GM19467 (cell line): Measurements from ENCODE around the gene MARS2.
"Not testable (repeated sequence)": the region's sequence is repeated elsewhere in the genome, so short reads cannot be mapped to it uniquely, and the experiment has no call there.

Source experiments
- ATAC-seq: cut with Tn5 transposase; IDR thresholded peaks from one replicate; pipeline ENCODE4 v1.9.1; 2021; ENCODE audit warnings: mild to moderate bottlenecking, moderate library complexity; ENCODE audit not compliant: unreplicated experiment

MARS2 gene

DNA sequence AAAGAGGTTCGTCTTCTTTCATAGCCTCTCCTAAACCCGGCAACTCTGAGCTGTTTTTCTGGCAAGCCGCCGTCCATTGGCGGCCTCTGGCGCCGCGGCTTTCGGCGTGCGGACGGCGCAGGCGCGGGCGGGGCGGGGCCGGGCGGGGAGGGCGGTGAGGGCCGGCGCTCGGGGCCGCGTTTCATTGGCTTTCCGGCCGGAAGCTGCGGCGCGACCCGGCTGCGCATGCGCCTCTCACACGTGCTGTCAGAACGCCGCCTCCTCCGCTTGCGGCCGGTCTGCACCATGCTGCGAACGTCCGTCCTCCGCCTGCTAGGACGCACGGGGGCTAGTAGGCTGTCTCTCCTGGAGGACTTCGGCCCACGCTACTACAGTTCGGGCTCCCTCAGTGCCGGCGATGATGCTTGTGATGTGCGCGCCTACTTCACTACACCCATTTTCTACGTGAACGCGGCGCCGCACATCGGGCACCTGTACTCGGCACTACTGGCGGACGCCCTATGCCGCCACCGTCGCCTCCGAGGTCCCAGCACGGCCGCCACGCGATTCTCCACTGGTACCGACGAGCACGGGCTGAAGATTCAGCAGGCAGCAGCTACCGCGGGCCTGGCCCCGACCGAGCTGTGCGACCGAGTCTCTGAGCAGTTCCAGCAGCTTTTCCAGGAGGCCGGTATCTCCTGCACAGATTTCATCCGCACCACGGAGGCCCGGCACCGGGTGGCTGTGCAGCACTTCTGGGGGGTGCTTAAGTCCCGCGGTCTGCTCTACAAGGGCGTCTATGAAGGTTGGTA is at the start of gene MARS2:
MARS2 (plus strand) TSS at position 249 of the 791 bp plus-strand sequence; CDS start at position 286, 37 bp downstream.
- ATAC-seq, result peak; percentile 86

DNA sequence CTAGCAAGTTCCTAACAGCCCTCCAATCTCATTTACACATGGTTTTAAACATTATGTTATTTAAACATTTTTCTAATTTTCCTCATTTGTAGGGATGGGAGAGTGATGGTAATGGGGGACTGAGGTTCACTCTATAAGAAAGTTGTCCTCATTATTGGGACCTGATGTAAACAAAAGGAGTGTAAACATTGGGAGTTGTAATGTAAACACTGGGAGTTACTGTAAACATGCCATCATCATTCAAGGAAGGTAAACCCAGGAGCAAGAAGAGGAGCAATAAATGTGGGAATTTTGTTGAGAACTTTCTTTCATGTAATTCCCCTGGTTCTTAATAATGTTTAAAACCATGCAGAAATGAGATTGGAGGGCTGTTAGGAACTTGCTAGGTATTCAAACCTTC is 47.6 kb upstream of the MARS2 start:
- no peak for ATAC-seq

DNA sequence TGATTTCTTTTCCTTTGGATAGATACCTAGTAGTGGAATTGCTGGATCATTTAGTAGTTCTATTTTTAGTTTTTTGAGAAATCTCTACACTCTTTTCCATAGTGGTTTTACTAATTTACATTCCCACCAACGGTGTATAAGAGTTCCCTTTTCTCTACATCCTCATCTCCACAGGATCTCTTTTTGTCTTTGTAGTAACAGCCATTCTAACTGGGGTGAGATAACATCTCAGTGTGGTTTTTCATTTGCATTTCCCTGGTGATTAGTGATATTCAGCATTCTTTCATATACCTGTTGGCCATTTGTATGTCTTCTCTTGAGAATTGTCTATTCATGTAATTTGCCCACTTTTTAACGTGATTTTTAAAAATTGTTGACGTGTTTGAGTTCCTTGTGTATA is 43.5 kb upstream of the MARS2 start:
- ATAC-seq, result no peak

DNA sequence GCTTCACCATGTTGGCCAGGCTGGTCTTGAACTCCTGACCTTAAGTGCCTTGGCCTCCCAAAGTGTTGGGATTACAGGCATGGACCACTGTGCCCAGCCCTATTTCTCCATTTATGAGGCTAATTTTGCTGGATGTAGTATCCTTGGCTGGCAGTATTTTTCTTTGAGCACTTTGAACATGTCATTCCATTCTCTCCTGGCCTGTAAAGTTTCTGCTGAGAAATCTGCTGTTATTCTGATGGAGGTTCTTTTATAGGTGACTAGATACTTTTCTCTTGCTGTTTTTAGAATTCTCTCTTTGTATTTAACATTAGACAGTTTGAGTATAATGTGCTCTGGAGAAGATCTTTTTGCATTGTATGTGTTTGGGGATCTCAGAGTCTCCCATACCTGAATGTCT is 38.9 kb upstream of the MARS2 start:
- ATAC-seq, result no peak

DNA sequence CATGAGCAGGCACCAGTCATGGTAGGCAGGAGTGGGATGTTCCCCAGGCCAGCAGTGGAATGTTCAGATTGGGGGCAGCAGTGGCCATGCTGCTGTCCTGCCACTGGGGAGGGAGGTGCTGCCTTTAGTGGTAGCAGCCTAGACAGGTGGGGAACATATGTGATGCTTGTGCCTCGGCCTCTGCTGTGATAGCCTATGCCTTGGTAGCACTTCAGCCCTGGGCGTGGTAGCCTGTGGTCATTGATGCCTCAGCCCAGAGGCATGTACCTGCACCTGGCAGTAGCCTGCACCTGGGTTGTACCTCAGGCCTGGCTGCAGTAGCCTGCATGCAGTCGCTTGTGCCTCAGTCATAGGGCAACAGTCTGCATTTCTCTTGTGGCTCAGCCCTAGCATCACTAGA is 36.9 kb upstream of the MARS2 start:
- ATAC-seq, result no peak

DNA sequence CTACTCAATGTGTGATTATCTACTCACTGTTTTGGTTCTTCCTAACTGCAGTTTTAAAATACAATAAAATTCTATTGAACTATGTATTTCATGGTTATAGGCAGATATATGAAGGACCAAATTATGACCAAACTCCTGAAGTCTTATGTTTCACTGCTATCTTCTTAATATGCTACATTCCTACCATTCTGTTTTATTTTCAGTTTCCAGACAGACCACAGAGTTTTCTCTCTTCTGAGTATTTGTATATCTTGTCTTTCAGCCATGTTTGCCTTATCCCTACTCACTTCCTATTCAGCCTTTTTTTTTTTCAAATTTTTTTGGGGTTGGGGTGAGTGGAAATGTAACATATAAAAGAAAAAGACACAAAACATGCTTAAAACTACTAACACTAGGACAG is 36.1 kb upstream of the MARS2 start:
- ATAC-seq, result no peak

DNA sequence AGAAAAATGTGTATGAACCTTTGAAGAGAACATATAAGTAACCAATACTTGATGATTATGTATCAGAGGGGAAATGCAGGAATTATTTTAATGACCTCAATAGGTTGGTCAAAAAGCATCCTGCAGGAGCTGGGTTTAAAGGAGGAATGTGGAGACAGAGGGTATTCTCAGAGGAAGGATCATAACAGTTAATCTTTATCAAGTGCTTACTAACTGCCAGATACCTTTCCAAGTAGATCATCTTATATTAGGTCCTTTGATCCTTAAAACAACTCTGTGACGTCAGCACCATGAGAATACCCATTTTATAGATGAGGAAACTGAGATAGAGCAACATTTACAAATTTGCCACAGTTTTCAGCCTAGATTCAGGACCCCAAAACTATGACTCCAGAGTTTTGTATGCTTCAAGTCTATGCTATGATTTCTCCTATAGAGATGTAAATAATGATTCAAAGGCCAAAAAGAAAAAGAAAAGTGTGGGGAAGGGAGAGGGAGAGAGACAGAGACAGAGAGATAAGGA is 32.7 kb upstream of the MARS2 start:
- ATAC-seq, result no peak

DNA sequence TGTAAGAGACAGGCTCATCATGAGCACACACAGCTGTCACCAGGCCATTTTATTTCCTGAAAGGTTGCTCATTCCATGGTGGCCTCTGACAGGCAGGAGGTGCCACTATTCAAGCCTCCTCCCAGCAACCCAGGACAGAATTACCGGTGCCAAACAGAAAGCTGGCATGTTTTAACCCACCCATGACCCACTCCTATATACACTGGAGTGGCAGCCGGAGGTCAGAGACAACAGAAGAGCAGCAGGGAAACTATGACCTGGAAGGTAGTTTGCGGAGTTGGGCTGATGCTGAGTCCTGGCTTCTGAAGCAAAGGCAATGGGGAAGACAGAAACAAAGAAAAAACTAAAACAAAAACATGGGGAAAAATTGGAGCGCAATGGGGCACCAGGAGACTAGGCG is 32.1 kb upstream of the MARS2 start:
- ATAC-seq, result no peak

DNA sequence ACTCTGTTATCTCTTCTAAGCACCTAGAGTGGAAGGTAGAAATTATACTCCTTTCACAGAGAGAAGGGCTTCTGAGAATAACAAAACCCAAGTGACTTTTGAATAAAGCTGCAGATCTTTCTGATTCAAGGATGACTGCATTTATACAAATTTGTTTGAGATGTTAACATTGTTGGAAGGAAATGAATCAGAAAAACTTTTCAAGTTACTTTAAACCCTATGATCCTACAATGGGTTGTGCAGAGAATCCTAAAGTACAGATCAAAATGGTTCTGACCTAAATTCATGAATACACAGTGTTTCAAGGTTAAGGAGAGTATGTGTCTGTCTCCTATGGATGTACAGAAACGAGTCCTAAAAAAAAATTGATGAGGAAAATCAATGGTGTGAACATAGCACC is 31.6 kb upstream of the MARS2 start:
- ATAC-seq, result no peak

DNA sequence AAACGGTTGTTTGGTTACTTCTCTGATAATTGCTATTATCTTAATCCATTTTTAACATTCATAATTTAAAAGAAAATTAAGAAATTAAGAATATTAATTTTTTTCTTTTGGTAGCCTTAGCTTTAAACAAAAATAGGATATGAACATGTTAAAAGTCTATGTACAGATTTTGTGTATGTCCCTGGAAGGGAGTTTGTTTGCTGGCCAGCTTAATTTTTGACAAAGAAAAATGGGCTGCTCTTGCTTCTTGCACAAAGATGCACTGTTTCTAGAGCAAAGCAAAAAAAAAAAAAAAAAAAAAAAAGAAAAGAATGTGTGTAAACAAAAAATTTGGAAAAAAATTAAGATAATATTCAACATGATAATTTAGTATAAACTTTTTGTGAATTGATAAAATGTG is 31.1 kb upstream of the MARS2 start:
- ATAC-seq, result no peak

DNA sequence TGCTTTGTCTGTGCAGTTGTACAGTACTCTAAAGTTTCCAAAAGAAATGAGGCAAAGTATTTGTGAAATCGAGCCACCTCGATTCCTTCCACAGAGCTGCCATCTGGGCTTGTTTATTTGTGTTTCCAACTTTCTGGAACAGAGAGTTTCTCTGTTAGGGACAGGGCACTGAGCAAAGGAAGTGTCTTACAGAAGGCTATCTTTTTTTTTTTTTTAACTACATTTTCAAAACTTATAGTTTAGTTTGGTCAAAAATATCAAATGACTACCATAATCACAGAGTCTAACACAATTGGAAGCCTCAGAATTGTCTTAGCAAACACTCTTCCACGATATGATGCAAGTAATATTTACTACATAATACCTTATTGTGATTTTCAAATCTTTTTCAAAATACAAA is 30.6 kb upstream of the MARS2 start:
- no peak for ATAC-seq

DNA sequence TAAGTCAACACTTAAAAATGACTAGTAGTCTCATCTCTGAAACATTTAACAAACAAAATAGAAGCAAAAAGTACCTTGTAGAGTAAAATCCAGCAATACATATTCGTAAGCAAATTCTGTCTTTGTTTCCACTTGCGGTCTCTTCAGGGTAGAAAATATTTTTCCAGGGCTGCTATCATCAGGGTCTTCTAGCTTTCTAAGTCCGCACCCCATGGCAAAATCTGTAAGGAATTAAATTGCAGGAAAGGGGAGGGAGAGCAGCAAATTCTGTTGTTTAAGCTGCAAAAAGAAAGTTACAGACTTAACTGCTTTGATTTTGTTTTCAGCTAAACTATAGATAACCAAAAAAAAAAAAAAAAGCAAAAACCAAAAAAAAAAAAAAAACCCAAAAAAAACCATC is 29.9 kb upstream of the MARS2 start, which contains the start of gene RFTN2:
RFTN2 (minus strand) TSS at position 342 of the 400 bp plus-strand sequence; CDS start at position 213, 129 bp downstream.
- no peak for ATAC-seq

DNA sequence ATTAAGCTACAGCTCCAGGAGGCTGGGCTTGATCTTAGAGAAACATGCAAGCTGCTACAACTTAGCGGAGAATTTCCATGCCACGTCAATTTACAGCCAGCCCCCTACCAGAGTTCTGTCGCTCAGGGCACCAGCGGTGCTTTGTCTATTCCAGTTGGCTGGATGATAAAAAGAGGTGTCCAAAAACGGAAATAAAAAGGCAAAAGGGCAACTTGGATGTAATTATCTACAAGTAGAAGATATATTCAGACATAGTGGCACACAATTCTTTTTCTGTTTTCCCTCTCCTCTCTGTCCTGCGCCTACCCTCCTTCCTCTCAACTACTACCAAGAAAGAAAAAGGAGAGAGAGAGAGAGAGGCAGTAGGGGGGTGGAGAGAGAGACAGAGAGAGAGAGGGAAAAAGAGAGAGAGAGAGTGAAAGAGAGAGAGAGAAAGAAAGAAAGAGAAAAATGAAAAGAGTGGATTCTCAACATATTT is 29.4 kb upstream of the MARS2 start:
- no peak for ATAC-seq

DNA sequence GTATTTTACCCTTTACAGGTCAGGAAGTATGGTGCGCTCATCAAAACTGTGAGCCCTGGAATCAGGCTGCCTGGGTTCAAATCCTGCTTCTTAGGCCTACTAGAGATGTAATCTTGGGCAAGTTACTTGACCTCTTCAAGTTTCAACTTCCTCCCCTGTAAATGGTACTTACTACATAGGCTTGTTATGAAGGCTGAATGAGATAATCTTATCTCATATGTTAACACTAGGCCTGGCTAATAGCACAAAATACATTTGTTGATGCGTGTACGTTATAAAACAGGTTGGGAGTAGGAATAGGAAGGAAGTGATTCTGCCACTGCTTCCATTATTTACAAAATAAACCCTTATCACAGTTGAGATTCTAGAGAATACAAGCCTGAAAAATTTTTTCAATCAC is 28.1 kb upstream of the MARS2 start:
- ATAC-seq, result no peak

DNA sequence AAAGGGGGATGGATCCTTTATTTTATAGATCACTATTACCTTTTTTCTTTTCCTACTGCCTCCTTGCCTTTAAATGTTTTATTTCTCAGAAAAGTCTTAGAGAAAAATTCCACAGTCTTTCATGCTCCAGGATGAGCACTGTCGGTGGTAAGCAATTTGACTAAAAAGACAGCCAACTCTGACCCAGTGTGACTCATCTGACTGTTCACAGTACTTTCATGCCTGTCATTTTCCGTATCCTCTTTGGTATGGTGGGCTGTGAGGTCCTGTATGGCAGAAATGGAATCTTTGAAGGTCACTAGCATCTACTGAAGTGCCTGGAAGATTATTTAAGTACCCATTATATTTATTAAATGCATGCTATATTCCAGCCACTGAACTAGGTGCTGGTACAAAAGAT is 27.7 kb upstream of the MARS2 start:
- no peak for ATAC-seq

DNA sequence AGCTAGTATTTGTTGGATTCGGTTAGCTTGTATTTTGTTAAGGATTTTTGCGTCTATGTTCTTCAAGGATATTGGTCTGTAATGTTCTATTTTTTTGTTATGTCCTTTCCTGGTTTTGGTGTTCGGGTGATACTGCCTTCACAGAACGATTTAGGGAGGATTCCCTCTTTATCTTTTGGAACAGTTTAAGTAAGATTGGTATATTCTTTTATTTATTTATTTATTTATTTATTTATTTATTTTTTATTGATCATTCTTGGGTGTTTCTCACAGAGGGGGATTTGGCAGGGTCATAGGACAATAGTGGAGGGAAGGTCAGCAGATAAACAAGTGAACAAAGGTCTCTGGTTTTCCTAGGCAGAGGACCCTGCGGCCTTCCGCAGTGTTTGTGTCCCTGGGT is 10.0 kb upstream of the MARS2 start:
- ATAC-seq, result not testable (repeated sequence)

DNA sequence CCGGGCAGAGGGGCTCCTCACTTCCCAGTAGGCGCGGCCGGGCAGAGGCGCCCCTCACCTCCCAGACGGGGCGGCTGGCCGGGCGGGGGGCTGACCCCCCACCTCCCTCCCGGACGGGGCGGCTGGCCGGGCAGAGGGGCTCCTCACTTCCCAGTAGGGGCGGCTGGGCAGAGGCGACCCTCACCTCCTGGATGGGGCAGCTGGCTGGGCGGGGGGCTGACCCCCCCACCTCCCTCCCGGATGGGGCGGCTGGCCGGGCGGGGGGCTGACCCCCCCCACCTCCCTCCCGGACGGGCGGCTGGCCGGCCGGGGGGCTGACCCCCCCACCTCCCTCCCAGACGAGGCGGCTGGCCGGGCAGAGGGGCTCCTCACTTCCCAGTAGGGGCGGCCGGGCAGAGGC is 9.2 kb upstream of the MARS2 start:
- ATAC-seq, result not testable (repeated sequence)

DNA sequence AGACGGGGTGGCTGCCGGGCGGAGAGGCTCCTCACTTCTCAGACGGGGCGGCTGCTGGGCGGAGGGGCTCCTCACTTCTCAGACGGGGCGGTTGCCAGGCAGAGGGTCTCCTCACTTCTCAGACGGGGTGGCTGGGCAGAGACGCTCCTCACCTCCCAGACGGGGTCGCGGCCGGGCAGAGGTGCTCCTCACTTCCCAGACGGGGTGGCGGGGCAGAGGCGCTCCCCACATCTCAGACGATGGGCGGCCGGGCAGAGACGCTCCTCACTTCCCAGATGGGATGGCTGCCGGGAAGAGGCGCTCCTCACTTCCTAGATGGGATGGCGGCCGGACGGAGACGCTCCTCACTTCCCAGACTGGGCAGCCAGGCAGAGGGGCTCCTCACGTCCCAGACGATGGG is 8.6 kb upstream of the MARS2 start:
- ATAC-seq, result not testable (repeated sequence)

DNA sequence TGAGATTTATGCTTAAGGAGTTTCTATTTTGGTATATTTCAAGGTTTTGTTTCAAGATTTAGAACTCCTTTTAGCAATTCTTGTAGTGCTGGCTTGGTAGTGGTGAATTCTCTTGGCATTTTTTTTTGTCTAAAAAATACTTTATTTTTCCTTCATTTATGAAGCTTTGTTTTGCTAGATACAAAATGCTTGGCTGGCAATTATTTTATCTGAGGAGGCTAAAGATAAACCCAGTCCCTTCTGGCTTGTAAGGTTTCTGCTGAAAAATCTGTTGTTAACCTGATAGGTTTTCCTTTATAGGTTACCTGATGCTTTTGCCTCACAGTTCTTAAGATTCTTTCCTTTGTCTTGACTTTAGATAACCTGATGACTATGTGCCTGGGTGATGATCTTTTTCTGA is 5.4 kb upstream of the MARS2 start:
- ATAC-seq, result not testable (repeated sequence)

DNA sequence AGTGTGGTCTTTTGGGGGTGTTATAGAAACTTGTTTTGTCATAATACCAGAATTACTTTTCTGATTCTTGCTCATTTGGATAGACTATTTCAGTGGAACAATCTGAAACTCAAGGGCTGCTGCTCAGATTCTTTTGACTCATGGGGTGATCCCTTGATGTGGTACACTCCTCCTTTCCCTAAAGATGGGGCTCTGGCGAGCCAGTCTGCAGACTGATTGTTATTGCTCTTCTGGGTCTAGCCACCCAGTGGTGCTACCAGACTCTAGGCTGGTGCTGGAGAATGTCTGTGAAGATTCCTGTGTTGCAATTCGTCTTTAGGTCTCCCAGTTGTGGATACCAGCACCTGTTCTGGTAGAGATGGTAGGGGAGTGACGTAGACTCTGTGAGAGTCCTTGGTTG is 4.2 kb upstream of the MARS2 start:
- no peak for ATAC-seq

DNA sequence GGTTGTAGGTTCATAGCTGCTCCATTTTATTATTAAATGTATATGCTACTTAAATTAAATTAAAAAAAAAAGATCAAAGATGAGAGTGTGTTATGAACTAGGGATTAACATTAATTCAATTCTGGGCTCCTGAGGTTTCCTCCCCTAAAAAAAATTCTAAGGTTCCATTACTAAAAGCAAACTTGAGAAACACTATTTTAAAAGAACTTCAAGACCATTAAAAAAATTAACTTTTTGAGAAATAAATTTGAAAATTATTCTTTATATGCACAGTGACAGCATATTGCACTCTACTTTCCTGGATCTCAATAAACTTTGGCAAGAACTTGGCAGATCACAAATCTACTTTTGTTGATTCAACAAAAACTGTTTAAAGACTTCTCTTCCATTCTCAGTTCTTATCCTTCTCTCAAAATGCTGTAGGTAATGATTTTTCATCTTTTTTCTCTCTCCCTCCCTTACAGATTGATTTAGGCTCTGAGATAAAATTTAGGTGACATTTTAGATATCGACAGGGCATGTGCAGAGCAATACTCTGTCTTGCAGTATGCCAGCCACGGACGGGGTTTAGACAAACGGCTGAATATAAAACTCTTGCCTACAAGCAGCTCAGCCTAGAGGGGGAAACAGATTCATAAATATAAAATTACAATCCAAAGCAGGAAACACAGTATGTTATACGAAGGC is 592 bp upstream of the MARS2 start:
- ATAC-seq, result peak; percentile 30
